ENCODE data around the gene TMX4. TPM values are rescaled to one million over a fixed set of nuclear protein-coding genes. Genes with fewer than 3 reads are reported as not detected.

Gene TMX4
- total RNA-seq, 4 donors from 2014 or later = 9.1 to 26.5 (median 12.0) TPM

DNA sequence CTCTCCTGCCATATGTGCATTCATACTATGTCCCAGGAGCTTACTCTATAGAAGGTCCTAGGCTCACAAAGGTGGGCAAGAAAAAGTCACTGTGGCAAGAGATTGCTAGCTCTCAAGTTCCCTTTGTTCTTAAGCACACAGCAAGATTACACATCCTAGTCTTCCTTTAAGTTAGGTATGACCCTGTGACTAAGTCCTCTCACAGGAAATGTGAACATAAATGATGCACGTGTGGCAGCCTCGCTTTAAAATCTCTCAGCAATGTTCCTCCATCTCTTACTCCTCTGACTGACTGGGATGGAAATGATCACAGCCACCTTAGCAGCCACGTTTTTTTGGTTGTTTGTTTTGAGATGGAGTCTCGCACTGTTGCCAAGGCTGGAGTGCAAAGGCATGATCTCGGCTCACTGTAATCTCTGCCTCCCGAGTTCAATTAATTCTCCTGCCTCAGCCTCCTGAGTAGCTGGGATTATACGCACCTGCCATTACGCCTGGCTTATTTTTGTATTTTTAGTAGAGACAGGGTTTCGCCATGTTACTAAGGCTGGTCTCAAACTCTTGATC lies 43.6 kb downstream of the TMX4 start:
- WGBS, 2 donors = 71 to 77% methylated on average over 9 of the region's 9 CpGs
- no peaks in the 10 kb centered on the region for H3K9me3 ChIP-seq
- no peak overlapping the region for H3K27ac ChIP-seq
- H3K4me3 ChIP-seq = no peak overlapping the region
- no peak for DNase-seq
- no peaks in the 10 kb centered on the region for H3K27me3 ChIP-seq
- intact Hi-C loops (cut with DNase I) = no loop called here
- peaks cover 0 to 7% (median 0%) of the 10 kb centered on the region in 3 donors for H3K36me3 ChIP-seq
- H3K4me1 ChIP-seq = peaks cover 0 to 9% (median 0%) of the 10 kb centered on the region in 3 donors
- TF ChIP-seq POLR2A (IDR thresholded peaks at IDR 0.05) = no peak
- TF ChIP-seq, protein P1, sequence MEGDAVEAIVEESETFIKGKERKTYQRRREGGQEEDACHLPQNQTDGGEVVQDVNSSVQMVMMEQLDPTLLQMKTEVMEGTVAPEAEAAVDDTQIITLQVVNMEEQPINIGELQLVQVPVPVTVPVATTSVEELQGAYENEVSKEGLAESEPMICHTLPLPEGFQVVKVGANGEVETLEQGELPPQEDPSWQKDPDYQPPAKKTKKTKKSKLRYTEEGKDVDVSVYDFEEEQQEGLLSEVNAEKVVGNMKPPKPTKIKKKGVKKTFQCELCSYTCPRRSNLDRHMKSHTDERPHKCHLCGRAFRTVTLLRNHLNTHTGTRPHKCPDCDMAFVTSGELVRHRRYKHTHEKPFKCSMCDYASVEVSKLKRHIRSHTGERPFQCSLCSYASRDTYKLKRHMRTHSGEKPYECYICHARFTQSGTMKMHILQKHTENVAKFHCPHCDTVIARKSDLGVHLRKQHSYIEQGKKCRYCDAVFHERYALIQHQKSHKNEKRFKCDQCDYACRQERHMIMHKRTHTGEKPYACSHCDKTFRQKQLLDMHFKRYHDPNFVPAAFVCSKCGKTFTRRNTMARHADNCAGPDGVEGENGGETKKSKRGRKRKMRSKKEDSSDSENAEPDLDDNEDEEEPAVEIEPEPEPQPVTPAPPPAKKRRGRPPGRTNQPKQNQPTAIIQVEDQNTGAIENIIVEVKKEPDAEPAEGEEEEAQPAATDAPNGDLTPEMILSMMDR (IDR thresholded peaks at IDR 0.05) = no peak

DNA sequence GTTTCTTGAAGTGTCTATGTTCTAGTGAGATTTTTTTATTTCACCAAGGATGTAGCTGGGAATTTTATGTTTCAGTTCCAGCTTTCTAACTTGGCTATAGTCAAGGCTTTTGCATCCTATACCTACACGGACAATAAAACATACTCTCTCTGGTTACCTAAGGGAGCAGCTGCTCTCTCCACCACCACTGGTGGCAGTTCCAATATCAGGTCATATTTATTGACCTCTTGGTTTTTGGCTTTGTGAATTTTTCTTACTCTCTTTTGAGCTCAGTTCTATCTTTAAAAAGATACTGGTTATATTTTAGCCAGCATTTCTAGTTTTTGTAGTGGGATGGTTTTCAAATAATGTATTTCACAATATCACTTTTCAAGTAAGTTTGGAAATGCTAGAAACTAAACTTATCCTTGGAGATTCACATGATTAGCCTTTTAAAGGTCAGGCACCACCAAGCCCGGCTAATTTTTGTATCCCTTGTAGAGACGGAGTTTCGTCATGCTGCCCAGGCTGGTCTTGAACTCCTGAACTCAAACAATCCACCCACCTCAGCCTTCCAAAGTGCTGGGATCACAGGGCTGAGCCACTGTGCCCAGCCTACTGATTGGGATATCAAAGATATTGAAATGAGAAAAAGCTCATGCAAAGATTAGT lies 44.7 kb downstream of the TMX4 start:
- no peaks in the 10 kb centered on the region for H3K27me3 ChIP-seq
- H3K4me3 ChIP-seq = no peak overlapping the region
- DNase-seq = no peak
- 74 to 88% methylated on average over 4 of the region's 4 CpGs for whole genome bisulfite sequencing, 2 donors
- H3K4me1 ChIP-seq = peaks cover 0 to 9% (median 0%) of the 10 kb centered on the region in 3 donors
- no peak overlapping the region for H3K27ac ChIP-seq
- intact Hi-C loops (cut with DNase I) = no loop called here
- TF ChIP-seq, protein P1 (IDR thresholded peaks at IDR 0.05) = no peak
- TF ChIP-seq POLR2A (IDR thresholded peaks at IDR 0.05) = no peak
- H3K9me3 ChIP-seq = no peaks in the 10 kb centered on the region
- no peaks in the 10 kb centered on the region for H3K36me3 ChIP-seq

DNA sequence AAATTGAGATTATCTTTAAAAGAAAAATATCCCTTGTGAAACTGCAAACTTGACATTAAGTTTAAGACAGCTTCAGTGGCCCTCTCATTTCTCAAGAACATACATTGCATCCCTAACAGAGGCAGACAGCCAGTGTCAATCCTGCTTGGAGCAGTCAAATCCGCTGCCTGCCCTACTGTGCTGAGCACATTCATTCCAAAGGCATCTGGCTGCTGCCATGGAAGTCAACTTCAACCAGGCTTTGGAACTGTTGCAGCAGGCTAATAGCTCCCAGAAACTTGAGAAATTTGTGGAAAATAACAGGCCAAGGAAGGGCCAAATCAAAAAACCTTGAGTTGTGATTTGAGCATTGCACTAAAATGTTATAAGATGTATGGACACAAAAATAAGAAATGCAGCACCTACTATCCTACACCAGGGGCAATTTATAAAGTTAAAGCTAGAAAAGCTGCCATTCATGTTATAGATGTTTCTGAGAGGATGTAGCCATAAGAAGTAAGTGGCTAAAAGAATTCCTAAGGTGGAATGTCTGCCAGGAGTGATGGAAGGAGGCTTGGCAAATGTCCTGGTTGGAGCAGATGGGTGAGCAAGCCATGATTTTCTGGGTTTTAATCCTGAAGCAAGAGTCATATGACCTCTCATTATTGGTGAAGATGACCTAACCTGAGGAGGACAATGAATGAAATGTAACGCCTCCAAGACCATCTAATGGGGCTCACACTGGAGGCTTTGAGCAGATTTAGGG lies 47.9 kb downstream of the TMX4 start:
- WGBS, 2 donors = 80 to 88% methylated on average over 2 of the region's 2 CpGs
- Histone ChIP-seq H3K4me1 (no peaks in the 10 kb centered on the region), H3K27ac (no peak overlapping the region), H3K4me3 (no peak overlapping the region), H3K36me3 (no peaks in the 10 kb centered on the region), H3K9me3 (no peaks in the 10 kb centered on the region), H3K27me3 (no peaks in the 10 kb centered on the region)
- TF ChIP-seq, protein P1 (IDR thresholded peaks at IDR 0.05) = no peak
- TF ChIP-seq POLR2A (IDR thresholded peaks at IDR 0.05) = no peak
- intact Hi-C loops (cut with DNase I) = no loop called here
- DNase-seq = no peak

DNA sequence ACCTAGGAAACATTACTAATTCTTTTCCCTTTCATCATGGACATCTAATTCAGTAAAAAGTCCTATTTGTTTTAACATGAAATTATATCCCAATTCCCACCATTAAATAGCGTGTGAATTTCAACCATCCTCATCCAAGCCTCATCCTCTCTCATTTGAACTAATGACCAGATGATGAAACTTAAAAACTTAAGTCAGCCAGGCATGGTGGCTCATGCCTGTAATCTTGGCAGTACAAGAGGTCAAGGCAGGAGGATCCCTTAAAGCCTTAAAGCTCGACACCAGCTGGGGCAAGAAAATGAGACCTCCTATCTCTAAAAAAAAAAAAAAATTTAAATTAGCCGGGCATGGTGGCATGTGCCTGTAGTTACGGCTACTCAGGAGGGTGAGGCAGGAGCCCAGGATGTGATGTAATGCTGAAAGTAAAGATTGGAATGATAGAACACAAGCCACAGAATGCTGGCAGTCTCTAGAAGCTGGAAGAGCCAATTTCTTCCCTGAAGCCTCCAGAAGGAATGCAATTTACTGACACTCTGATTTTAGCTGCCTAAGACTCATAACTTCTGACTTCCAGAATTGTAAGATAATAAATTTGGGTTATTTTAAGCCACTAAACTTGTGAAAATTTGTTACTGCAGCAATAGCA lies 52.2 kb downstream of the TMX4 start:
- no peak overlapping the region for H3K4me3 ChIP-seq
- no peaks in the 10 kb centered on the region for H3K4me1 ChIP-seq
- no peaks in the 10 kb centered on the region for H3K36me3 ChIP-seq
- no peaks in the 10 kb centered on the region for H3K9me3 ChIP-seq
- 70 to 76% methylated on average over 4 of the region's 4 CpGs for WGBS, 2 donors
- DNase-seq = no peak
- H3K27me3 ChIP-seq = no peaks in the 10 kb centered on the region
- no peak for TF ChIP-seq POLR2A (IDR thresholded peaks at IDR 0.05)
- TF ChIP-seq, protein P1 (IDR thresholded peaks at IDR 0.05) = no peak
- no peak overlapping the region for H3K27ac ChIP-seq
- intact Hi-C loops (cut with DNase I) = no loop called here

DNA sequence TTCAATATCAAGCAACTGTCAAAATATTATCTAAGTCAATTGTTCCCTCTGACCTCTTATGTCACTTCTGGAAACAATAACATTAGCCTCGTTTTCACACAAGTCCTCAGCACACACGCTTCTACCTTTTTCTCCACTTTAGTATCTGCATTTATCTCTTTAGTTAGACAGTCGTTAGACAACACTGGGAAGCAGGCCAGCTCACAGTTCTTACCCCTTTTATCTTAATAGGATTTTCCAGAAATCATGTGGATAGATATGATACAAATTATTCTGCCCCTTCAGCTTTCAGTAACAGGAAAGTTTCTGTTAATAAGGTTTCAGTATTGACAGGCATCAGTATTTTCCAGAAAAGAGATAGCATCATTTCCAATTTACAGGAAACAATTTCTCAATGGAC lies 53.4 kb downstream of the TMX4 start:
- H3K27ac ChIP-seq = no peak overlapping the region
- 29 to 44% methylated on average over 3 of the region's 3 CpGs for WGBS, 2 donors
- TF ChIP-seq, protein P1 (IDR thresholded peaks at IDR 0.05) = no peak
- TF ChIP-seq POLR2A (IDR thresholded peaks at IDR 0.05) = no peak
- no peak overlapping the region for H3K4me3 ChIP-seq
- intact Hi-C loops (cut with DNase I) = no loop called here
- H3K36me3 ChIP-seq = no peaks in the 10 kb centered on the region
- no peaks in the 10 kb centered on the region for H3K9me3 ChIP-seq
- no peaks in the 10 kb centered on the region for H3K27me3 ChIP-seq
- no peaks in the 10 kb centered on the region for H3K4me1 ChIP-seq
- no peak for DNase-seq
